GM18951 (cell line): Measurements from ENCODE around the gene QKI.
"Not testable (repeated sequence)": the region's sequence is repeated elsewhere in the genome, so short reads cannot be mapped to it uniquely, and the experiment has no call there.

Experiments
- POLR2A ChIP-seq: IDR thresholded peaks from 4 replicates; pipeline ENCODE4 v1.6.1; 2011; ENCODE audit warnings: mild to moderate bottlenecking; ENCODE audit not compliant: insufficient read length, insufficient read depth; ENCODE audit errors: extremely low read depth
- in situ Hi-C: fragments of 300-500 bp; cut with MboI; formaldehyde crosslinking; loops from one replicate; pipeline ENCODE4 v1.12.0; 2022; ENCODE audit warnings: low sequenced_read_pairs, mixed read lengths, inconsistent platforms; ENCODE audit not compliant: unreplicated experiment

The QKI gene

GRCh38 chr6:163588220-163588919 lies 173.9 kb downstream of the QKI start:
- no peak for TF ChIP-seq POLR2A
- in situ Hi-C loops = no loop called here

- in situ Hi-C loops = no loop called here
- no peak for TF ChIP-seq POLR2A
Measured at GRCh38 chr6:163589387-163589786, 174.9 kb downstream of the QKI start.

DNA sequence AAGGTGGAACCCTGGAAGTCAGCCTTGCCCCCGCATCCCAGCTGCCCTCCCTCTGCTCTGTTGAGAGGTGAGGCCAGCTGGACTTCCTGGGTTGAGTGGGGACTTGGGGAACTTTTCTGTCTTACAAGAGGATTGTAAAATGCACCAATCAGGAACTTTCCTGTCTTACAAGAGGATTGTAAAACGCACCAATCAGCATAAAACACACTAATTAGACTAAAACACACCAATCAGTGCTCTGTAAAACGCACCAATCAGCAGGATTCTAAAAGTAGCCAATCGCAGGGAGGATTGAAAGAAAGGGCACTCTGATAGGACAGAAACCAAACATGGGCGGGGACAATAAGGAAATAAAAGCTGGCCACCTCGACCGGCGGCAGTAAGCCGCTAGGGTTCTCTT lies 175.6 kb downstream of the QKI start:
- in situ Hi-C loops = not testable (repeated sequence)

DNA sequence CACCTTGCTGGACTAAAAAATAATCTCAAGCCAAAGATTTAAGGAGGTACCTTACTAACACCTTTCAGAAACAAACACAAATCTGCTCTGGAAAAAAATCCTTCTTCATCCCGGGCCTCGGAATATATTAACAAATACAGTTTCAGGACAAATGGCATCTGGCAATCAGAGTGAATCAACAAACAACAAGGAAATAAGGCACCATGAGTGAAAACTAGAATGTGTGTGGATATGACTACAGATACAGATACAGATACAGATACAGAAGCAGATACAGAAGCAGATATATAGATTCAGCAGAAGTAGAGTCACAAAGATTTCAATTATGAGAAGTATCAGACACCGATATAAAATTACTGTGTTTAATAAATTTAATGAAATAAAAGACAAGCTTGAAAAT lies 178.4 kb downstream of the QKI start:
- in situ Hi-C loops = no loop called here
- TF ChIP-seq POLR2A = no peak

DNA sequence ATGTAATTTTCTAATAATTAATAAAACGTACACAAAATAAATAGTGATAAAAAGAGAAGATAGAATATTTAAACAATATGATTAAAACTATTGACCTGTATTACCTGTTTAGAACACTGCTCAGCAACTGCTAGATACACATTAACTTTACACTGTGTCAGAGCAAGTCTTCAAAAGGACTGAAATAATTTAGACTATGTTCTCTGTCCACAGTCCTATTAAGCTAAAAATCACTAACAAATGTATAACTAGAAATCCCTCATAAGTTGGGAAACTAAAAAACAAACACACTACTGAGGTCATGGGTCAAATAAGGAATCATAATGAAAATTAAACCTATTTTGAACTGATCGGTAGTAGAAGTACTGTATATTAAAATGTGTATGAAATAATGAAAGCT lies 181.7 kb downstream of the QKI start:
- in situ Hi-C loops = no loop called here
- TF ChIP-seq POLR2A = no peak

DNA sequence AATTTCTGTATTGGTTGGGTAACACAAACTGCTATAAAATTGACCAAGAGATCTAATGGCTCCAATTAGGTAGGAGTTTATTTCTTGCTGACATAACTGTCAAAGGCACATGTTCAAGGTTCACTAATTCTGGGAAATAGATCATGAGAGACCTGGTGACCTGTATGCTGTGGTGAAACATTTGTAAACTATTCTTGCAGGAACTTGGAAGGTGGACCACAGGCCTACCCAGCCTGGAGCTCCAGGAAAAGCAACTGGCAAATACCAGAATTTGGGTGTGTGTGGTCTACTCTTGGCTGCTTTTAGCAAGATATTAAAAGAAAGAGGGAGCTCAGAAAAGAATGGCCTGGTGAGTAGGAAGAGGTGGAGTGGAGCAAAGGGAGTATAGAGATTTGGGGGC lies 184.6 kb downstream of the QKI start:
- TF ChIP-seq POLR2A = no peak
- in situ Hi-C loops = no loop called here

DNA sequence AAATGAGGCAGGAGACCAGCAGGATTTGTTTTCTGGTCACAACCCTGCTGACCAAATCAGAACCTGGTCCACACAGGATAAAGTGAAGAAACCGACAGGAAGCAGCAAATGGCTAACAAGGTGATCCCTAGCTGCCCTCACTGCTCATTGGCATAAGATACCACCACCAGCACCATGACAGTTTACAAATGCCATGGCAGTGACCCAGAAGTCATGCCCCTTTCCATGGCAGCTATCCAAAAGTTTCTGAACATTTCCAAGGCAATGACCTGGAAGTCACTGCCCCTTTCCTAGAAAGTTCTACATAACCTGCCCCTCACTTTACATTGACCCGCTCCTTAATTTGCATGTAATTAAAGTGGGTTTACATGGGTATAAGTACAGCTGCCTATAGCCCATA lies 185.2 kb downstream of the QKI start:
- in situ Hi-C loops = no loop called here
- TF ChIP-seq POLR2A = no peak

GRCh38 chr6:163600331-163600730 lies 185.8 kb downstream of the QKI start:
- in situ Hi-C loops = no loop called here
- TF ChIP-seq POLR2A = no peak

DNA sequence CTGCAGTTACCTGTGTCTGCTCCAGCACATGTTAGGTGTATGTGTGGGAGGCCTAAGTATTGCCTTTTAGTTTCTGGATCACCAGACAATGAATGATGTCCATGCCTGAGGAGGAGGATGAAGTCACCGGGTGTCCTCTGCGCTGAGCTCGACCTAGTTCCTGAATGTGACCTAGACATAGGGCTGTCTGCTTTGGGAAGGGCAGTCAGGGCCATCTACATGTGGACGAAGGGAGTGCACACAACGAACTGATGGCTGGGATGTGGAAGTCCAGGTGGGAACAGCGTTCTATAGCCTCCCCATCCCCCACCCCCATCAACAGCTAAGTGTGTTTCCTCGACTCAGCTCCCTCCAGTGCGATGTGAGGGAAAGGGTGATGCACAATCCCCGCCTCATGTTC lies 186.3 kb downstream of the QKI start:
- no peak for TF ChIP-seq POLR2A
- in situ Hi-C loops = no loop called here

DNA sequence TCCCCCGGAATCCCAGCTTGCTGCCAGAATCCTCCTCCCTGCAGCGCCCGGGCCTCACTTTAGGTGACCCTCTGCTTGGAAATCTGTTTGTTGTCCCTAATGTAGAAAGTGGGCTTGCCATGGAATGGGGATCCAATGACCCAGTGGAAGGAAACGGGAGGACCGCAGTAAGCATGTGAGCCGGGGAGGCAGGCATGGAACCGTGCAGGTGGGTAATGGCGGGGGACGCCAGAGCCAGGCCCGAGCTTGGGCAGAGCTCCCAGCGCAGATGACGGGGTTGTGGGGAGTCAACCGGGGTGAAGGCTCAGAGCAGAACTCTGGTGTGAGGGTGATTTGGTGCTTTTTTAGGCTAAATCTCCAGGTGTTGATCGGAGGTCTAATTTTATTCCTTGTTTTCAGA lies 188.3 kb downstream of the QKI start:
- TF ChIP-seq POLR2A = no peak
- in situ Hi-C loops = no loop called here

- in situ Hi-C loops = no loop called here
- no peak for TF ChIP-seq POLR2A
Measured at GRCh38 chr6:163603395-163603794, 188.9 kb downstream of the QKI start.

GRCh38 chr6:163605385-163606097 lies 191.0 kb downstream of the QKI start:
- no peak for TF ChIP-seq POLR2A
- in situ Hi-C loops = no loop called here

DNA sequence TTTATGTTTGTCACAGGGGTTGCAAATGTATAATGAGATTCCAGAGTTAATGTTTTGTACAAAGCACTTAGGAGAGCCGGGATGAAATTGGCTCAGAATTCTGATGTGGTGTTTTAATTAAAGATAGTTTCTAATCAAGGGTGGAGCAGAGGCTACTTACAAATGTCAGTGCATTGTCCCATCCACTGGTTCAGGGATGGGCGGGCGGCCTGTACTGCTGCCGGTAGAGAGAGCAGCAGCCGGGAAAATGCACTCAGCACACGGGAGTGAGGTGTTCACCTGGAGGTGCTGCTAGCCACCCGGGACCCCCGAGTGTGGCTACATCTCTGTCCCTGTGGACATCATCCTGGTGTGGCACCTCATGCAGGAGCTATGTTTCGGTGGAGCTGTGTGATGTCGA lies 193.3 kb downstream of the QKI start:
- in situ Hi-C loops = no loop called here
- no peak for TF ChIP-seq POLR2A

DNA sequence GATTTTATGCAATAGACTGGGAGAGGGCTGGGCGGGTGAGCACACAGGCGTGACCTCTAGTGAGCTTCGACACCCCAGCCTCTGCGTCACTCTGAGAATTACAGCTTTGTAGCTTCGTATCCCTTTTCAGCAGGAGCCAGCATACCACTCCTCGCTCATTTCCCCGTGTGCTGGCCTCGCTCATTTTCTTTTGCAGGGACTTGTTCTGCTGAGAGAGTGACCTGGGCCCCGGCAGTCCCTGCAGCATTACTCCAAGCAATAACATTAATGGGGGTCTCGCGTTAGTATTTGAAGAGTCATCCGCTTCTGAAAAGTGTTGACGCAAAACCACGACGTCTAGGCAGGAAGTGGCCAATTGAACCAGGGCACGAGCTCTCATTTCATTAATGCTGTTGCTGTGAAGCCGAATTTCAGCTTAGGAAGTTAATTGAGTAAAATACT lies 193.7 kb downstream of the QKI start:
- TF ChIP-seq POLR2A = no peak
- in situ Hi-C loops = no loop called here

DNA sequence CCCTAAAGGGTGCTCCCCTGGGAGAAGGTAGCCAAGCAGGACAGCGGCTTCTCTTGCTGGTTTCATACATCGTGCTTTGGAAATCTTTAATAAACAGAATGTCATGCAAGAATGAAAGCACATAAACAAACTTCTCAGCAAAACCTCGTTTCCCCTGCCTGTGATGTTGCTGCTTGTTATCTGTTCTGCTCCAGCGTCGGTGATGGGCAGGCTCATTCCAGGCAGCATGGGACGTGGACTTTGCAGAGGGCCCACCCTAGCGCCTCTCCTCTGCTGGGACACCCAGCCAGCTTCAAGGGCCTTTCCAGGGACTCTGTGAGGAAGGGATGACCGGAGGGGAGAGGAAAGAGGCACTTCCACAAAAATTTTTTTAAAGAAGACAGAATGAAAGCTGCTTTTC lies 197.7 kb downstream of the QKI start:
- no peak for TF ChIP-seq POLR2A
- in situ Hi-C loops = no loop called here

DNA sequence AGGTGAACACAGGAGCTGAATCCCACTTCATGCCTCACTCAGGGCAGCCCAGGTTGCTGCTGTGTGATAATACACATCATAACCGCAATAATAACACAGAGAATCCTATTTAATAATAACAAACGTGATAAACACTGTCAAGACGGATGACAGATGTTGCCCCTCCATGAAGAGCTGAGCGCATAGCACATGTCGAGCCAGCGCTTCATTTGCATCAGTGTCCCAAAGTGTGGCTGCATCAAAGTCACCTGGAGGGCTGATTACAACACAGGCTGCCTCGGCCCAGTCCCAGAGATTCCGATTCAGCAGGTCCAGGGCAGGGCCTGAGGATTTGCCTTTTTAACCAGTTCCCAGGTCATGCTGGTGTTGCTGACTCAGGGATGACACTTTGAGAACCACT lies 198.5 kb downstream of the QKI start:
- in situ Hi-C loops = no loop called here
- no peak for TF ChIP-seq POLR2A
